ENCODE data around the gene AARSD1. TPM values are rescaled to one million over a fixed set of nuclear protein-coding genes. Genes with fewer than 3 reads are reported as not detected.

The AARSD1 gene
- total RNA-seq: 10 to 100 TPM; 12.6 to 33.5 (median 26.5) TPM

GRCh38 chr17:42964161-42964932 lies at the start of gene AARSD1:
Gene AARSD1, minus strand, starts transcription at chr17:42964454. Its CDS starts 14 bp downstream, at chr17:42964440.
- DNase-seq: peak; percentile 87 to 97 (median 93)
- Histone ChIP-seq H3K9me3 (no peaks in the 10 kb centered on the region), H3K4me1 (peaks cover 0 to 13% (median 3%) of the 10 kb centered on the region in 4 donors), H3K27me3 (no peaks in the 10 kb centered on the region), H3K36me3 (peaks cover 0 to 28% (median 0%) of the 10 kb centered on the region in 3 donors), H3K4me3 (peak within 1 kb of the TSS; percentile 49 to 70 (median 57)), H3K27ac (peak within 1 kb of the TSS; percentile 64 to 86 (median 72))
- TF ChIP-seq POLR2A (IDR thresholded peaks at IDR 0.05) (peak; percentile 43 to 64), CTCF (IDR thresholded peaks at IDR 0.05) (peak in 4 of 6 experiments; percentile 2 to 23 (median 14))

GRCh38 chr17:43013296-43013695 lies 49.0 kb upstream of the AARSD1 start:
- TF ChIP-seq POLR2A (IDR thresholded peaks at IDR 0.05) (no peak), CTCF (IDR thresholded peaks at IDR 0.05) (no peak)
- H3K27ac ChIP-seq: no peak overlapping the region
- H3K4me1 ChIP-seq: peaks cover 0 to 55% (median 0%) of the 10 kb centered on the region in 4 donors
- H3K27me3 ChIP-seq: no peaks in the 10 kb centered on the region
- DNase-seq: no peak
- H3K36me3 ChIP-seq: peaks cover 0 to 43% (median 0%) of the 10 kb centered on the region in 3 donors
- no peak overlapping the region for H3K4me3 ChIP-seq
- H3K9me3 ChIP-seq: no peaks in the 10 kb centered on the region

- TF ChIP-seq POLR2A (IDR thresholded peaks at IDR 0.05): no peak
- TF ChIP-seq CTCF (IDR thresholded peaks at IDR 0.05): no peak
- Histone ChIP-seq H3K9me3 (no peaks in the 10 kb centered on the region), H3K27me3 (no peaks in the 10 kb centered on the region), H3K27ac (peak overlapping the region in 3 of 4 donors; percentile 30 to 70 (median 33)), H3K4me3 (no peak overlapping the region), H3K36me3 (peaks cover 0 to 35% (median 0%) of the 10 kb centered on the region in 3 donors), H3K4me1 (peaks cover 0 to 61% (median 4%) of the 10 kb centered on the region in 4 donors)
- no peak for DNase-seq
Measured at GRCh38 chr17:43011728-43012472, 47.6 kb upstream of the AARSD1 start.

- H3K36me3 ChIP-seq: peaks cover 0 to 25% (median 0%) of the 10 kb centered on the region in 3 donors
- H3K27me3 ChIP-seq: no peaks in the 10 kb centered on the region
- DNase-seq: peak in 1 of 3 donors; percentile 82
- H3K27ac ChIP-seq: peak overlapping the region in 3 of 4 donors; percentile 33 to 84 (median 70)
- TF ChIP-seq POLR2A (IDR thresholded peaks at IDR 0.05) (peak in 1 of 2 donors; percentile 73), CTCF (IDR thresholded peaks at IDR 0.05) (no peak)
- H3K4me3 ChIP-seq: no peak overlapping the region
- H3K9me3 ChIP-seq: no peaks in the 10 kb centered on the region
- H3K4me1 ChIP-seq: peaks cover 0 to 56% (median 4%) of the 10 kb centered on the region in 4 donors
Measured at GRCh38 chr17:43010667-43011308, 46.5 kb upstream of the AARSD1 start.

Measured in Peyer's patch (tissue), 4 donors.